ENCODE measurements around the gene NPM3. TPM values are rescaled to one million over a fixed set of nuclear protein-coding genes. Genes with fewer than 3 reads are reported as not detected.

The NPM3 gene
- total RNA-seq, 1 donor from 2014 or later = 63.6 TPM

- no peak for DNase-seq (ENCODE audit: extremely low spot score, unreplicated experiment)
- Mint-ChIP-seq H3K27me3 (peaks cover 86% of the 10 kb centered on the region), H3K27ac (no peak overlapping the region), H3K36me3 (no peaks in the 10 kb centered on the region), H3K9me3 (no peaks in the 10 kb centered on the region), H3K4me1 (ENCODE audit: unreplicated experiment) (peaks cover 14% of the 10 kb centered on the region), H3K4me3 (no peak overlapping the region)
- TF ChIP-seq CTCF (conservative IDR thresholded peaks at IDR 0.05) = no peak
These were observed 12.7 kb downstream of the NPM3 start for GRCh38 chr10:101770331-101771215.

DNA sequence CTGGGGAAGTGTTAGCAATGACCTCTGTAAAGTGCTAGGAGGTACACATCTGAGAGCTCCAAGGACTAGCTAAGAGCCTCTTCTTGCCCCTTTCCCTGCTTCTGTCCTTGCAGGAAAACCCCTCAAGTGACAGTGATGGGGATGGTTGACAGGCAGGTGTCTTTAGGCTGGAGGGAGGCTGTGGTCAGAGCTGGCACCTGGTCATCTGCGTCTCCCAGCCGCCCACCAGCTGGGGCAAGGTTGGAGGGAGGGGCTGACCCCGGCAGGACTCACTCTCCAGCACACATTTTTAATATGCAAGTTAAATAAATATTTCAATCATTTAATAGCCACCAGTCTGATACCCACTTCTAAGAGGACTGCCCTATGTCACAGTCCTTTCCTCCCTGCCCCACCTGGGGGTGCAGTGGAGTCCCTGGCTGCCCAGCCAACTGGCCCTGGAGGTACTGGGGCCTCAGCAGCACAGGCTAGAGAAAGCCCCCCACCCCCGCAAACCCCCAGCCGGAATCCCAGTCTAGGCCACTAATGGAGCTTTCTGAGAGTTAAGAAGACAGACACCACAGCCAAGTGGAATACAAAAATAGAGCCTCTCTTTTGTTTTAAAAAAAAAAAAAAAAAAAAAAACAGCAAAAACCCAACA is 13.6 kb downstream of the NPM3 start:
- H3K4me1 Mint-ChIP-seq (ENCODE audit: unreplicated experiment) = peaks cover 14% of the 10 kb centered on the region
- H3K36me3 Mint-ChIP-seq = no peaks in the 10 kb centered on the region
- DNase-seq (ENCODE audit: extremely low spot score, unreplicated experiment) = no peak
- no peaks in the 10 kb centered on the region for H3K9me3 Mint-ChIP-seq
- H3K27me3 Mint-ChIP-seq = peaks cover 88% of the 10 kb centered on the region
- no peak overlapping the region for H3K27ac Mint-ChIP-seq
- no peak overlapping the region for H3K4me3 Mint-ChIP-seq
- TF ChIP-seq CTCF (conservative IDR thresholded peaks at IDR 0.05) = no peak

GRCh38 chr10:101768791-101769170 is 14.5 kb downstream of the NPM3 start:
- no peaks in the 10 kb centered on the region for H3K36me3 Mint-ChIP-seq
- no peaks in the 10 kb centered on the region for H3K9me3 Mint-ChIP-seq
- H3K4me1 Mint-ChIP-seq (ENCODE audit: unreplicated experiment) = peaks cover 9% of the 10 kb centered on the region
- DNase-seq (ENCODE audit: extremely low spot score, unreplicated experiment) = no peak
- no peak overlapping the region for H3K4me3 Mint-ChIP-seq
- peaks cover 84% of the 10 kb centered on the region for H3K27me3 Mint-ChIP-seq
- no peak overlapping the region for H3K27ac Mint-ChIP-seq
- no peak for TF ChIP-seq CTCF (conservative IDR thresholded peaks at IDR 0.05)

- peaks cover 80% of the 10 kb centered on the region for H3K27me3 Mint-ChIP-seq
- H3K9me3 Mint-ChIP-seq = no peaks in the 10 kb centered on the region
- H3K27ac Mint-ChIP-seq = no peak overlapping the region
- TF ChIP-seq CTCF (conservative IDR thresholded peaks at IDR 0.05) = no peak
- H3K36me3 Mint-ChIP-seq = no peaks in the 10 kb centered on the region
- H3K4me3 Mint-ChIP-seq = no peak overlapping the region
- no peak for DNase-seq (ENCODE audit: extremely low spot score, unreplicated experiment)
- H3K4me1 Mint-ChIP-seq (ENCODE audit: unreplicated experiment) = peaks cover 3% of the 10 kb centered on the region
These were observed 15.1 kb downstream of the NPM3 start for GRCh38 chr10:101767966-101768790.

- H3K36me3 Mint-ChIP-seq = no peaks in the 10 kb centered on the region
- TF ChIP-seq CTCF (conservative IDR thresholded peaks at IDR 0.05) = no peak
- H3K27me3 Mint-ChIP-seq = peaks cover 75% of the 10 kb centered on the region
- H3K4me1 Mint-ChIP-seq (ENCODE audit: unreplicated experiment) = no peaks in the 10 kb centered on the region
- H3K9me3 Mint-ChIP-seq = no peaks in the 10 kb centered on the region
- no peak overlapping the region for H3K27ac Mint-ChIP-seq
- no peak for DNase-seq (ENCODE audit: extremely low spot score, unreplicated experiment)
- no peak overlapping the region for H3K4me3 Mint-ChIP-seq
These were observed 15.7 kb downstream of the NPM3 start for GRCh38 chr10:101767600-101767945.
